Nephron progenitor cell (in vitro differentiated cells): ENCODE data around the gene ATG9B.
"Not testable (repeated sequence)": the region's sequence is repeated elsewhere in the genome, so short reads cannot be mapped to it uniquely, and the experiment has no call there.

Experiments used
- DNase-seq: peaks from one replicate; pipeline ENCODE4 v3.0.0; 2021
- H3K27ac Mint-ChIP-seq: 2 replicates; pipeline ENCODE4 v1.8.0; 2021; ENCODE audit warnings: mild to moderate bottlenecking, moderate library complexity, mixed read lengths
- H3K27me3 Mint-ChIP-seq: 2 replicates; pipeline ENCODE4 v1.8.0; 2021; ENCODE audit warnings: mild to moderate bottlenecking, low read depth, mixed read lengths; ENCODE audit not compliant: poor library complexity
- H3K36me3 Mint-ChIP-seq: 2 replicates; pipeline ENCODE4 v1.8.0; 2021; ENCODE audit warnings: low read depth, mixed read lengths
- H3K4me1 Mint-ChIP-seq: 2 replicates; pipeline ENCODE4 v1.8.0; 2021; ENCODE audit warnings: mixed read lengths
- H3K4me3 Mint-ChIP-seq: 2 replicates; pipeline ENCODE4 v1.8.0; 2021; ENCODE audit warnings: mild to moderate bottlenecking, moderate library complexity, mixed read lengths
- H3K9me3 Mint-ChIP-seq: 2 replicates; pipeline ENCODE4 v1.8.0; 2021; ENCODE audit warnings: mild to moderate bottlenecking, moderate library complexity, mixed read lengths
- TF ChIP-seq, protein P1 (sequence below): fragments of 200-600 bp; sonication (generic); IDR thresholded peaks from 2 replicates; pipeline ENCODE4 v1.5.0; 2021; ENCODE audit warnings: antibody characterized with exemption

ATG9B gene

DNA sequence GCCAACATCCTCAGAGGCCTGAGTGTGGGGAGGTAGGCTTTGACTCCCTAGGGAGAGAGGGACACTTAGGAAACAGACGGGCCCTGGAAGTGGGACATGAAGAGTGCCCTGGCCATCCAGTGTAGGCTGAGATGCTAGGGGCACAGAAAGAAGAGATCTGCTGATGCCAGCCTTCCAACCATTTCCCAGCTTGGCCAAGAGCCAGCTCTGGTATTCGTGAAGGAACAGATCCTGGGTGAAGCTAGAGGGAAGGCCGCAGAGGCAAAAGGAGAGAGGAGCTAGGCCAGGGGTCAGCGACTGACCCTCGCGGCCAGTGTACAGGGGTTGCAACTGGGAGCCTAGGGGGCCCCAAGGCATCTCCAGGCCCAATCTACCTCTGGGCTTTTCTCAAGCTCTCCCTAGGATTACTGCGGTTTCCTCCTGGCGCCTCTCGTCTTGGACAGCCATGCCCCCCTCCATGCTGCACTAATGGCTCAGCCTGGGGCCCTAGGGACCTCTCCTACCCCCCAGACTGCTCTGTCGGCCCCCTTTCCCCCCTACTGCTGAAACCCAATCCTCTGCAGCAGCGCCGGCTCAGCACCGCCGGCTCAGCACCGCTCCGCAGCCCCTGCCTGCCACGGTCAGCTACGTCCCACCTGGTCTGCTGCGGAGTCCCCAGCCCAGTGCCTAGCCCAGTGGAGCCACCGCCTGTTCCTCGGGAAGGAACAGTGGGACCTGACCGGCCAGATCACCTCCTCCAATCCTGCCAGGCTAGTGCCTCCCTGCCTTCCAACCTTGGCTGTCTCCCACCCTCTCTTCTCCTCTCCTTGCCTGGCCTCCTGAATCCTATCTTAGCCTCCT lies 23.9 kb upstream of the ATG9B start, which contains the start of gene ASIC3:
TSS of gene ASIC3 (plus strand) at position 556 of the 840 bp plus-strand sequence. CDS start 355 bp downstream, outside the sequence.
- Mint-ChIP-seq H3K4me3 (no peak within 1 kb of the TSS), H3K36me3 (no peaks in the 10 kb centered on the region), H3K9me3 (no peaks in the 10 kb centered on the region), H3K4me1 (peaks cover 19% of the 10 kb centered on the region), H3K27me3 (peaks cover 51% of the 10 kb centered on the region), H3K27ac (no peak within 1 kb of the TSS)
- no peak for DNase-seq
- TF ChIP-seq, protein P1, sequence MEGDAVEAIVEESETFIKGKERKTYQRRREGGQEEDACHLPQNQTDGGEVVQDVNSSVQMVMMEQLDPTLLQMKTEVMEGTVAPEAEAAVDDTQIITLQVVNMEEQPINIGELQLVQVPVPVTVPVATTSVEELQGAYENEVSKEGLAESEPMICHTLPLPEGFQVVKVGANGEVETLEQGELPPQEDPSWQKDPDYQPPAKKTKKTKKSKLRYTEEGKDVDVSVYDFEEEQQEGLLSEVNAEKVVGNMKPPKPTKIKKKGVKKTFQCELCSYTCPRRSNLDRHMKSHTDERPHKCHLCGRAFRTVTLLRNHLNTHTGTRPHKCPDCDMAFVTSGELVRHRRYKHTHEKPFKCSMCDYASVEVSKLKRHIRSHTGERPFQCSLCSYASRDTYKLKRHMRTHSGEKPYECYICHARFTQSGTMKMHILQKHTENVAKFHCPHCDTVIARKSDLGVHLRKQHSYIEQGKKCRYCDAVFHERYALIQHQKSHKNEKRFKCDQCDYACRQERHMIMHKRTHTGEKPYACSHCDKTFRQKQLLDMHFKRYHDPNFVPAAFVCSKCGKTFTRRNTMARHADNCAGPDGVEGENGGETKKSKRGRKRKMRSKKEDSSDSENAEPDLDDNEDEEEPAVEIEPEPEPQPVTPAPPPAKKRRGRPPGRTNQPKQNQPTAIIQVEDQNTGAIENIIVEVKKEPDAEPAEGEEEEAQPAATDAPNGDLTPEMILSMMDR: no peak

DNA sequence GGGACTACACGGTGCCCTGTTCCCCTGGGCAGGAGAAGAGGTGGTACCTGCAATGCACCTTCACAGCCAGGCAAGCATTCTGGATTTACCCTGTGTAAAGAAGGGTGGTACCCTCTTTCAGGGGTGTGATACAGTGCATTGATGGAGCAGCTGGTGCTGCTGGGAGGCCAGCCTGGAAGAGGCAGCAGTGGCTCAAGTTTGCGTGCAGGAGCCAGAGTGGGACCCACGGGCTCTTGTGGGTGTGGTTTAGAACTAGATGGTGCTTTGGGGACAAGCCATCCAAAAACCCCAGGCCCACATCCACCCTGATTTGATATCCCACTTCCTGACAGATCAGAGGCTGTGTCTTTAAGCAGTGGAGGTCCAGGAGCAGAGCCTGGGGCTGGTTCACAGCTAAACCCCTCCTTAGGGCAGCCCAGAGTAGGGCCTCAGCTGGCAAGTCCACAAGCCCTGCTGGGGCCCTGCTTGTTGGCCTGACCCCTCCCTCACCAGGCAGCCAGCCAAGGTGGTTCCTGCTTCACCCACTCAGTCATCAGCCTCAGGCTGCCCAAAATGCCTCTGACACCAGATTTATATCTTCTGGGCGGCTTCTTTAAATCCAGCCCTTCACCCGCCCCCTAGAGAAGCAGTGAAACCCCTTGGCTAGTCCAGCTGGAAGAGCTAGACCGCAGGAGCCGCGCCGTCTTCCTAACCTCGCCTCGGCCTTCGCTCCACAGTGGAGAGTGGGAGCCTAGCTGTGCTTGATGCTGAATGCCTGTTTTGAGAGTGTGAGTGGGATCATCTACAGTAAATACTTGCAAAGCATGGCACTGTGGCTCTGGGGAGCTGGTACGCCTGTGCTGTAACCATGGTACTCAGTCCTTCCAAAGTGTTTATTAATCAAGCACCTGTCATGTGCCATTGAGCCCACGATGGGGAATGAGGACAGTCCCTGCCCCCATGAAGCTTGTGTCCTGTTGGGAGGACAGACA lies 22.6 kb upstream of the ATG9B start:
- Mint-ChIP-seq H3K9me3 (no peaks in the 10 kb centered on the region), H3K36me3 (no peaks in the 10 kb centered on the region), H3K27ac (no peak overlapping the region), H3K27me3 (peaks cover 44% of the 10 kb centered on the region), H3K4me1 (peaks cover 19% of the 10 kb centered on the region), H3K4me3 (no peak overlapping the region)
- TF ChIP-seq, protein P1: no peak
- DNase-seq: no peak

DNA sequence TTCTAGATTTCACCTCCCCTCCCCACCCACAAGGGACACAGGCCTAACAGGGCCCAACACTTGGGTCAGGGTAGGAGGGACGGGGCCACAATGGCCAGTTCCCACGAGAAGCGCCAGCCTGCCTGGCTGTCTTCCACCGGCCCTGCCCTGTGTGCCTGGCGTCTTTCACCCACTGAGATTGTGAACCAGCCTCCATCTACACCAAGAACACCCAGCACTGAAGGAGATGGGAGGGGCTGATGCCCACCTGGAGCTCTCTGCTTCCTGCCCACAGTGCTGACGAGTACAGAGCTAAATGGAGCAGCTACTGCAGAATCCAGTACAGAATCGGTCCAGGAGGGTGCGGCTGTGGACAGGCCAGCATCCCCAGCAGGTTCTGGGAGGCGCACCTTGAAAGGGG lies 21.7 kb upstream of the ATG9B start:
- TF ChIP-seq, protein P1: no peak
- H3K4me1 Mint-ChIP-seq: peaks cover 19% of the 10 kb centered on the region
- H3K27me3 Mint-ChIP-seq: peaks cover 35% of the 10 kb centered on the region
- H3K36me3 Mint-ChIP-seq: no peaks in the 10 kb centered on the region
- no peak overlapping the region for H3K27ac Mint-ChIP-seq
- no peaks in the 10 kb centered on the region for H3K9me3 Mint-ChIP-seq
- H3K4me3 Mint-ChIP-seq: no peak overlapping the region
- no peak for DNase-seq

DNA sequence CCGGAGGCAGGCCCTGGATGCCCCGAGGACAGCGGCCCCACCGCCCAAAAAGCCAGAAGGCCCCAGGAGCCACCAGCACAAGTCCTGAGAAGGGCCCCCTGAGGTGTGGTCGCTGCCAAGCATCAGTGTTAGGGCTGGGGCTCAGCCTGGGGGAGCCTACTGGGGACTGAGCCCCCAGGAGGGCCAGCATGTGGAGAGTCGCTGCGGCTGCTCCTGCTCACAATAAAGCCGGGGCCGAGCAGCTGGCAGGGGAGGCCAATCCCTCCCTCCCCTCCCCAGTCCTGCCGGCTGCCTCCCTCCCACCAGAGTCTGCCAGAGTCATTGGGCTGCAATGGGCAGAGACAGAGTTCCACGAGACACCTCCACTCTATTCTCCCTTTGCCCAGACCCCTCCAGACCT lies 21.0 kb upstream of the ATG9B start:
- no peak overlapping the region for H3K4me3 Mint-ChIP-seq
- H3K36me3 Mint-ChIP-seq: no peaks in the 10 kb centered on the region
- no peaks in the 10 kb centered on the region for H3K9me3 Mint-ChIP-seq
- peaks cover 19% of the 10 kb centered on the region for H3K4me1 Mint-ChIP-seq
- no peak for DNase-seq
- TF ChIP-seq, protein P1: no peak
- H3K27ac Mint-ChIP-seq: no peak overlapping the region
- peaks cover 33% of the 10 kb centered on the region for H3K27me3 Mint-ChIP-seq

DNA sequence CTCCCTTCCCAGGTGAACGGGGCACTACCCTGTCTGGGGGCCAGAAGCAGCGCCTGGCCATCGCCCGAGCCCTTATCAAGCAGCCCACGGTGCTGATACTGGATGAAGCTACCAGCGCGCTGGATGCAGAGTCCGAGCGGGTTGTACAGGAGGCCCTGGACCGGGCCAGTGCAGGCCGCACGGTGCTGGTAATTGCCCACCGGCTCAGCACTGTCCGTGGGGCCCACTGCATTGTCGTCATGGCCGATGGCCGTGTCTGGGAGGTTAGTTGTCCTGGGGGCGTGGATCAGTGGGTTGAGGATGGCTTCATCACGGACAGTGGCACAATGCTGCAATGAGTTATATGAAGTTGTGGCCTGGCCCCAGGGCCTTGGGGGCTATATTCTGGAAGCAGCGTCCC lies 19.7 kb upstream of the ATG9B start:
- no peak overlapping the region for H3K27ac Mint-ChIP-seq
- H3K27me3 Mint-ChIP-seq: peaks cover 20% of the 10 kb centered on the region
- no peaks in the 10 kb centered on the region for H3K36me3 Mint-ChIP-seq
- H3K4me1 Mint-ChIP-seq: peaks cover 31% of the 10 kb centered on the region
- H3K9me3 Mint-ChIP-seq: no peaks in the 10 kb centered on the region
- no peak for DNase-seq
- TF ChIP-seq, protein P1: no peak
- H3K4me3 Mint-ChIP-seq: no peak overlapping the region

DNA sequence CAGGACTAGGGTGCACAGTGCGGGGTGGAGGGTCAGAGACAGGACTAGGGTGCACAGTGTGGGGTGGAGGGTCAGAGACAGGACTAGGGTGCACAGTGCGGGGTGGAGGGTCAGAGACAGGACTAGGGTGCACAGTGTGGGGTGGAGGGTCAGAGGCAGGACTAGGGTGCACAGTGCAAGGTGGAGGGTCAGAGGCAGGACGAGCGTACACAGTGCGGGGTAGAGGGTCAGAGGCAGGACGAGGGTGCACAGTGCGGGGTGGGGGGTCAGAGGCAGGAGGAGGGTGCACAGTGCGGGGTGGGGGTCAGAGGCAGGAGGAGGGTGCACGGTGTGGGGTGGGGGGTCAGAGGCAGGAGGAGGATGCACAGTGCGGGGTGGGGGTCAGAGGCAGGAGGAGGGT lies 19.2 kb upstream of the ATG9B start:
- not testable (repeated sequence) for H3K4me3 Mint-ChIP-seq

More for the DNA sequence above, 19.2 kb upstream of the ATG9B start:
- H3K4me1 Mint-ChIP-seq: peaks cover 32% of the 10 kb centered on the region
- H3K27ac Mint-ChIP-seq, H3K36me3 Mint-ChIP-seq, H3K9me3 Mint-ChIP-seq, DNase-seq: not testable (repeated sequence)
- H3K27me3 Mint-ChIP-seq: peaks cover 19% of the 10 kb centered on the region
